Measurements from ENCODE around the gene FN1. TPM values are rescaled to one million over a fixed set of nuclear protein-coding genes. Genes with fewer than 3 reads are reported as not detected.
A peak's percentile ranks its signal among the peaks of the same experiment; 100 is the strongest.

FN1 gene
- total RNA-seq, 1 donor from 2014 or later: 387 TPM

- DNase-seq: no peak
Observed at GRCh38 chr2:215441560-215442400, 5.9 kb upstream of the FN1 start.

GRCh38 chr2:215439980-215440512, 4.2 kb upstream of the FN1 start:
- no peak for DNase-seq

DNA sequence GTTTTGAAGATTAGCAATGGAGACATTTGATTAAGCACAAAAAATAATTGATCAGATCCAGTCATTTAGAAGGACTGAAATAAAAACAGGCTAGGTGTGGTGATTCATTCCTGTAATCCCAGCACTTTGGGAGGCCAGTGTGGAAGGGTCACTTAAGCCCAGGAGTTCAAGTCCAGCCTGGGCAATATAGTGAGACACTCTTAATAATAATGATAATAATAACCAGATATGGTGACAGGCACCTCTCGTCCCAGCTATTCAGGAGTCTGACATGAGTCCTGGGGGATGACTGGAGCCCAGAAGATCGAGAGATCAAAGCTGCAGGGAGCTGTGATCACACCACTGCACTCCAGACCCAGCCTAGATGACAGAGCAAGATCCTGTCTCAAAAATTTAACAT, 3.5 kb upstream of the FN1 start:
- no peak for DNase-seq

DNA sequence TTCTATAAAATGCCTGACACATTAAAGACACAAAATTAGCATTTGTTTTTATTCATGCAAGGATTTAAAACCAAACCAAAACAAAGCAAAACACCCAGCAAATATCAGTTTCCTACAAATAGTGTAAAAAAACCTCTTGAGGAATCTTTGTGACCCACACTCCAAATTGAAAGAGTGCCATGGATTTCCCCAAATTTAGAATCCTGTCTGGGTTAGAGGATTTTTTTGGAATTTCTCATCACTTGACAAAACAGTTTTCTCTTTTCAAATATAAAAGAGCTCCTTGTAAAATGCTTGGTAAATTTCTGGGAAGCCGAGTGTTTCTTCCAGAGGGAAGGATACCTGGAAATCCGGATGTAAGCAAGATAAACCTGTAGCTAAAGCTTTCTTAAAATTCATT, 1.7 kb upstream of the FN1 start:
- DNase-seq: no peak

DNA sequence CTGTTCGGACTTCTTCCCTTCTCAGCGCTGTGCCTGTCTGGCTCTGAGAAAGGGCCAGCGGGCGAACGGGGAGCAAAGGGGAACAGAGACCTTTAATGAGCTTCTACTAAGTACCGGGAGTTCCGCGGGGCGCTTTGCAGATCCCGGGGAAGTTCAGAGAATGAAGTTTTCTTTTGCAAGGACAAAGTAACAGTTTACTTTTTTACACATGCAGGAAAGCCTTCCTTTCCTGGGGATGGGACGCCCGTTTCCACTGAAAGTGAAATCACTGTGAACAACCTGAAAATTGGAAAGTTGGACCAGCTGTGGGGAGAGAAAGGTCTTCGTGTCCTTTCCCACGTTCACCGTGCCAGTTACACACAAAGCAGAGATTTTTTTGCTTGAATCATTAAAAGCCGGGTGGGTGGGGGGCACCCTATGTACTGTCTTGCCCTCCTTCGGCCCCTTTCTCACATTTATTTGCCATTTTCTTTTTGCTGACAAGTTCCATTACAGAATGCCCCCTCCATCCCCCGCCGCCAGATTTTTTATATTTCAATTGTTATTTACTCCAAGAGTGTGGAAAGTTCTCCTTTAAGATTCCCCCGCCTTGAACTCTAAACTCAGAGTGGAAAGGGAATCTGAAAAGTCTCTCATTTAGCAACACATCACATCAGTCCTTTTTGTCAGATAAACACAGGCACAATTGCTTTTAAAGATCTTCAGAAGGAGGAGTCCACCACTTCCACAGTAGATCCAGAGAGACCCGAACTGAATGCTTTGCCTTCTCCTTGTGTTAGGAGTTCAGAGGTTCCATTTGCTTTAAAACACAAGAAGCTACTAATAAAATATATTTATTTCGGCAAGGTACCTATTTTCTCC, 1.1 kb upstream of the FN1 start:
- DNase-seq: peak; percentile 64

GRCh38 chr2:215435280-215435869, 493 bp downstream of the FN1 start:
- peak; percentile 57 for DNase-seq

- peak; percentile 62 for DNase-seq
Observed at GRCh38 chr2:215434447-215435279, 1.2 kb downstream of the FN1 start.

GRCh38 chr2:215432759-215433594, 2.9 kb downstream of the FN1 start:
- DNase-seq: no peak

DNA sequence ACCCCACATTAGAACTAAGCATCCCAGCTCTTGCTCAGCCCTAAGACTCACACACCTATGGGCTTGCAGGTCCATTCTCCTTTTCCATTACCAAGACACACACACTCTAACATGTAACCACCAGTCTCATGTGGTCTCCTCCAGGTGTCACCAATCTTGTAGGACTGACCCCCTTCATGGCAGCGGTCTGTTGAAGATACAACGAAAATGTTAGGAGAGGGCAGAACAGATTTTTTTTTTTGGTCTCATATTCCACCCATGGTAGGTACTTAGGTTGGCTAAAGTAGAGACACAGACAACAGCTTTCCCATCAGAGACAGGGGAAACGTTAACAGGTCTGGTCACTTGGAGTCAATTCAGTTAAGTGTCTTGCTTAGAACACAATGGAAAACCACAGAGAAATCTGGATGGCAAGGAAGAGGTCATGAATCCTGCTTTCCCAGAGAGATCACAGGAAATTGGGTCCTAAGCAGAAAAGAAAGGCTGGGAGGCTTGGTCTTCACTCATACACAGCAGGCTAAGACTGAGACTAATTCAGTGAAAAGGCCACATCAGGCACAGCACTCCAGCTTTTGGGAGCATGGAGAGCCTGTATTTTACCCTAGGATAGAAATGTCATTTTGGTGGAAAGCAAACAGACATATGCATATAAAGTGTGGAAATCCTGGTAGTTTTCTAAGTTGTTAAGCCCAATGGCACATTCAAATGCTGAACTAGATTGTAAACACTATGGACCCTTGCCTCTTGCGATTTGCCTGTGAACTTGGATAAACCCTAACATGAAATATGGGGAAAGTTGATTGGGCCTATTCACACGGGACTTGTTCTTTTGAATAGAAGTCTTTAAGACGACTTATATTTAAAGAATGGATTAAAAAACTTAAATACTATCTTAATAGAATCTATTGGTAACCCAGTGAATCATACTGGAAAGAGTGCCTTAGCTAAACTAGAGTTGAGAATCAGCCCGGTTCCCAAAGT, 3.8 kb downstream of the FN1 start:
- DNase-seq: no peak

DNA sequence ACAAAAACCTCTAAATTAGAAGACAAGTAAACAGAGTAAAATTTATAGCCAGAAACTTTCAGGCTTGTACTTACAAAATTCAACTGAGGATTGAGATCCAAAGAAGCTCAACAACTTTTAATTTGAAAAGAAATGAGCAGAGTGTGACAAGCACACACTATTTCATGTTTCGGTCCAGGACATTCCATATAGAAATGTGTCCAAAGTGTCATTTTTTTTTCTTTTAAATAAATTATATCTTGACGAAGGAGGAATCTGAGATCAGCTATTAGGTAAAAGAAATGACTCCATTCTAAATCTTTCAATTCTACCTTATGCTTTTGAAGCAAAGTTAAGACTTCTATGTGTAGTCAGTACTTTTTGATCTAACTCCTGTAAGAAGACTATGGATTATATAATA, 4.6 kb downstream of the FN1 start:
- no peak for DNase-seq

DNA sequence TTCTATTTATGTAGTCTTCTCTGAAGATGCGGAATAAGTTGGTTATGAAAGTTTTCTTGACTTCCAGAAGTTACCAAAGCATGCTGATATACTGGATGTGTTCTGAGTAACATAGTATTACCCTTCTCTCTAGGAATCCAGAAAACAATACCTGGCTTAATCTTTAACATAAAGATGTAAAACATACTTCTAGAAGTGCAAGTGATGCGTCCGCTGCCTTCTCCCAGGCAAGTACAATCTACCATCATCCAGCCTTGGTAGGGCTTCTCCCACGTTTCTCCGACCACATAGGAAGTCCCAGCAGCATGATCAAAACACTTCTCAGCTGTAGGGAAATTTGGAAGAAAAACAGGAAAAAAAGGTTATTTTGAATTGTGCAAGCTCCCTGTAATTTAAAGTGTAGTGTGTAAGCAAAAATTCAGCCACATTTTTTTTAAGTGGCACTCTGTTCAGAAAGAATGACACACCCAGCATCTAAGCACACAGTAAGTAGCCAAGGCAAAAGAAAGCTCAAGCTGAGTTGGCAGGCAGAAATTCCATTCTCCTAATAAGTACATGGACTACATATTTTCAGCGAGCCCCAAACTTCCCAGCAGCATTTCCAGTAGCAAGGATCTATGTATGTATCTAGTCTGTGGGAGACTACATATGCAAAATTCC, 5.2 kb downstream of the FN1 start:
- DNase-seq: no peak

DNA sequence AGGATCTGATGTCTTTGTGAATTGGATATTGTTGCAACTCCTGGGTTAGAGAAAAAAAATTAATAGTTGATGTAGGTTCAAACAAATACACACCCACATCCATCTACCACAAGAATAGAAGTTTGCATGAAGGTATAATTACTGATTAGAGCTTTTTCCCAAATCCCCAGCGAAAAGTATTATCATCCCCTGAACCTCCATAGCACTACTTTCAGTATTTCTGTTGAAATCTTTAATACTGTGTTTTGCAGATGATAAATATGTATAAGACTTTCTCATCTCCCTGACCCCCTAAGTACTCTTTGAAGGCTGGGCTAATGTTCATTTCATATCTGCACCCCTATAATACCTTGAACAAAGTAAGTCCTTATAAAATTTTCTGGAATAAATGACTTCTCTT, 6.4 kb downstream of the FN1 start:
- no peak for DNase-seq

- DNase-seq: no peak
Observed at GRCh38 chr2:215428060-215428910, 7.6 kb downstream of the FN1 start.

- DNase-seq: no peak
Observed at GRCh38 chr2:215427585-215427984, 8.3 kb downstream of the FN1 start.

DNA sequence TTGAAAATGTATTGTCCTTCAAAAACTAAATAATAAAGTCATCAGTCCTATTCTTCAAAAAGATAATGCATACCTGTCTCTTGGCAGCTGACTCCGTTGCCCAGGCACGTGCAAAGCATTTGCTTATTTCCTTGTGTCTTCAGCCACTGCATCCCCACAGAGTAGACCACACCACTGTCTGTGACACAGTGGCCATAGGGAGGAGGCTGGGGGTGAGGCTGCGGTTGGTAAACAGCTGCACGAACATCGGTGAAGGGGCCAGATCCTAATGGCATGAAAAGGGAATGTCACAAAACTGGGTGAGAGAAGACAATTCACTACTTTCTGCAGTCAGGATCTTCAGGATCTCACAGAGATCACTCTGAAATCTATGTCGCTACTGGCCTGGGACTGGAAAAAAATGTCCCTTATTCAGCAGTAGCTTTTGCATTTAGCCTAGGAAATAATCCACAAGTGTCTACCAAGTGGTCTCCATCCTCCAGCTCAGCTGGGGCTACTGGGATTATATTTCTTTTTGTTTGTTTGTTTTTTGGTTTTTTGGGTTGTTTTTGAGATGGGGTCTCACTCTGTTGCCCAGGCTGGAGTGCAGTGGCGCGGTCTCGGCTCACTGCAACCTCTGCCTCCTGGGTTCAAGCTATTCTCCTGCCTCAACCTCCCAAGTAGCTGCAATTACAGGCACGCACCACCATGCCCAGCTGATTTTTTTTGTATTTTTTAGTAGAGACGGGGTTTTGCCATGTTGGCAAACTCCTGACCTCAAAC, 10.7 kb downstream of the FN1 start:
- DNase-seq: no peak

- no peak for DNase-seq
Observed at GRCh38 chr2:215423928-215424540, 11.8 kb downstream of the FN1 start.

DNA sequence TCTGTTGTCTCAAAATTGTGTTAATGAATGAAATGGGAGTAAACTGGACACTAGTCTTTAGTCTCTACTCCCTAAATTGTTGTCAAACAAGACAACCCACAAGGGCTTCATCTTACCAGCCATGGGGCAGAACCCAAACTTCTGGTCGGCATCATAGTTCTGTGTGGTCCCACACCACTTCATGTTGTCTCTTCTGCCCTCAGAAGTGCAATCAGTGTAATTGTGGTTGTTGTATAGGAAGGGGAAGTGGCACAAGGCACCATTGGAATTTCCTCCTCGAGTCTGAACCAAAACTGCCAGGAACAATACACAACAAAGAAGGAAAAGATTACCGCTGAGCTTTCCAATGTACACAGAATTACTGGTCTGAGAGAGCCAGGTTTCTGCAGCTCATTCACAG, 12.6 kb downstream of the FN1 start:
- peak; percentile 73 for DNase-seq

All from dermis blood vessel endothelial cell (primary cell).